HCT116 (cell line): Measurements from ENCODE around the gene NBPF4. TPM values are rescaled to one million over a fixed set of nuclear protein-coding genes. Genes with fewer than 3 reads are reported as not detected.
"Not testable (repeated sequence)": the region's sequence is repeated elsewhere in the genome, so short reads cannot be mapped to it uniquely, and the experiment has no call there.

ENCODE experiments used
- ATAC-seq: fragments of 200-7000 bp; cut with Tn5 transposase; 2 replicates; pipeline ENCODE4 v1.9.1; 2020; ENCODE audit warnings: mild to moderate bottlenecking, moderate library complexity
- BruUV-seq: library from RNA; stranded (reverse); fragments of 400-500 nt; replicated peaks from 2 replicates; lab custom pipeline; 2021; lab: Mats Ljungman, UMichigan
- CTCF ChIA-PET: fragments of 300-600 bp; sonication (Branson Sonifier 250); formaldehyde crosslinking; loops from one replicate; lab custom pipeline; 2021; ENCODE audit warnings: antibody characterized with exemption; lab: Charles Lee
- POLR2A ChIA-PET: fragments of 300-600, 350-600 bp; sonication (Branson Sonifier 250); formaldehyde crosslinking; loops from one replicate; lab custom pipeline; 2021; ENCODE audit warnings: antibody characterized with exemption; lab: Charles Lee
- RAD21 ChIA-PET, 2 experiments: fragments of 300-600 bp; sonication (Branson Sonifier 250); formaldehyde crosslinking; loops; one replicate each; lab custom pipeline; 2023; ENCODE audit warnings: low total read pairs in 2 of 2; ENCODE audit not compliant: uncharacterized antibody in 2 of 2, unreplicated experiment in 2 of 2, low non-redundant PET in 1 of 2; lab: Charles Lee
- DNase-seq: peaks from one replicate; pipeline ENCODE4 v3.0.0-alpha.2; 2010; ENCODE audit warnings: low read depth, low spot score
- H2AFZ ChIP-seq: fragments of 200-600 bp; shearing (Covaris generic), sonication (generic); 2 replicates; pipeline ENCODE4 v1.6.1; 2017; ENCODE audit warnings: low read depth, mixed run types, mixed read lengths, antibody characterized with exemption, low read length; ENCODE audit not compliant: poor library complexity, severe bottlenecking
- H3K27ac ChIP-seq: 2 replicates; pipeline ENCODE4 v1.5.1; 2012; ENCODE audit warnings: low read depth, low read length
- H3K27me3 ChIP-seq: fragments of 200-600 bp; sonication (generic); 2 replicates; pipeline ENCODE4 v1.6.1; 2016; ENCODE audit warnings: mixed run types, low read length, mixed read lengths; ENCODE audit not compliant: insufficient read depth
- H3K36me3 ChIP-seq, 2 experiments: fragments of 200-500 bp in 1 of 2; fragments of 200-600 bp in 1 of 2; sonication (Bioruptor generic) in 1 of 2; sonication (generic) in 1 of 2; 2 replicates each; pipeline versions ENCODE4 v1.5.1 to v1.6.1; 2014 to 2016; ENCODE audit warnings: low read length in 2 of 2, inconsistent platforms in 1 of 2, mixed read lengths in 1 of 2, mixed run types in 1 of 2; ENCODE audit not compliant: insufficient read depth in 2 of 2, control insufficient read depth in 1 of 2
- H3K4me1 ChIP-seq, 2 experiments: fragments of 200-600 bp in 1 of 2; sonication (generic) in 1 of 2; 2 replicates each; pipeline versions ENCODE4 v1.5.1 to v1.6.1; 2012 to 2017; ENCODE audit warnings: low read length in 2 of 2, inconsistent platforms in 1 of 2, mild to moderate bottlenecking in 1 of 2, mixed read lengths in 1 of 2, mixed run types in 1 of 2, moderate library complexity in 1 of 2; ENCODE audit not compliant: insufficient read depth in 2 of 2, control insufficient read depth in 1 of 2
- H3K4me2 ChIP-seq: fragments of 200-600 bp; sonication (generic); 2 replicates; pipeline ENCODE4 v1.6.1; 2017; ENCODE audit warnings: mixed run types, low read length, mixed read lengths
- H3K4me3 ChIP-seq, 2 experiments: fragments of 200-600 bp in 1 of 2; sonication (generic) in 1 of 2; replicated peaks in 1 of 2; 2 replicates each; pipeline ENCODE4 v1.5.1; 2011 to 2016; ENCODE audit warnings: low read length in 2 of 2, control low read depth in 1 of 2, low read depth in 1 of 2, mild to moderate bottlenecking in 1 of 2, mixed read lengths in 1 of 2, mixed run types in 1 of 2
- H3K79me2 ChIP-seq: fragments of 200-600 bp; sonication (generic); 2 replicates; pipeline ENCODE4 v1.6.1; 2017; ENCODE audit warnings: mild to moderate bottlenecking, mixed run types, low read length, moderate library complexity, mixed read lengths; ENCODE audit not compliant: insufficient read depth
- H3K9ac ChIP-seq: fragments of 200-600 bp; sonication (generic); 2 replicates; pipeline ENCODE4 v1.6.1; 2016; ENCODE audit warnings: low read length, mixed read lengths
- H3K9me2 ChIP-seq: fragments of 200-600 bp; sonication (generic), shearing (Covaris generic); 2 replicates; pipeline ENCODE4 v1.6.1; 2017; ENCODE audit warnings: mixed run types, mild to moderate bottlenecking, moderate library complexity; ENCODE audit not compliant: insufficient read depth
- H3K9me3 ChIP-seq, 2 experiments: fragments of 200-500 bp in 1 of 2; fragments of 200-600 bp in 1 of 2; sonication (Bioruptor generic) in 1 of 2; sonication (generic) in 1 of 2; 2 replicates each; pipeline ENCODE4 v1.6.1; 2014 to 2017; ENCODE audit warnings: low read length in 2 of 2, mixed read lengths in 2 of 2, inconsistent platforms in 1 of 2, low read depth in 1 of 2, mild to moderate bottlenecking in 1 of 2, mixed run types in 1 of 2, moderate library complexity in 1 of 2; ENCODE audit not compliant: control insufficient read depth in 1 of 2, insufficient read depth in 1 of 2
- H4K20me1 ChIP-seq: fragments of 200-600 bp; sonication (generic), shearing (Covaris generic); 2 replicates; pipeline ENCODE4 v1.6.1; 2017; ENCODE audit warnings: mixed run types, mild to moderate bottlenecking, moderate library complexity; ENCODE audit not compliant: insufficient read depth
- intact Hi-C: fragments of 100-400 bp; cut with micrococcal nuclease; formaldehyde crosslinking; loops from 2 replicates; pipeline ENCODE4 v1.10.0; 2022
- total RNA-seq: library from RNA; stranded (reverse); gene quantifications from one replicate; pipeline ENCODE4 v1.2.1, GENCODE V29; 2021; ENCODE audit not compliant: unreplicated experiment

NBPF4 gene
- total RNA-seq, 1 experiment from 2014 or later = not detected

DNA sequence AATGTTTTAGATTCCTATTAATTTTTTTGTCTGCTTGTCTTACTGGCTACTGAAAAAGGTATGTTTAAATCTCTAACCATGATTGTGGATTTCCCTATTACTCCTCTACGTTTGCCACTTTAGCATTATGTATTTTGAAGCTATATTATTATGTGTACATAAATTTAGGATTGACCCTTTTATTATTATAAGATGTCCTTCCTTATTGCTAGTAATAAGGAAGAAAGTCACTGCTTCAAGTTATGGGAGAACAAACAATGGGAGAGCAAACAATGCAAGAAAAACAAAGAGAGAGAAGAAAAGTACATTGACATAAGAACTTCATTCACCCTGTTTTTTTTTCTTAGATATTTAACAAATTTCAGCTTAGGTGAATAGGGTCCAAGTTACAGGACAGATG is 23.2 kb upstream of the NBPF4 start:
- H3K4me1 ChIP-seq, H3K79me2 ChIP-seq, H3K4me3 ChIP-seq, H3K36me3 ChIP-seq, BruUV-seq, H3K27me3 ChIP-seq, H3K27ac ChIP-seq, H3K9me3 ChIP-seq, H3K9ac ChIP-seq, H3K9me2 ChIP-seq, H3K4me2 ChIP-seq, DNase-seq, RAD21 ChIA-PET, H4K20me1 ChIP-seq, H2AFZ ChIP-seq, CTCF ChIA-PET, POLR2A ChIA-PET, intact Hi-C loops, ATAC-seq: not testable (repeated sequence)

DNA sequence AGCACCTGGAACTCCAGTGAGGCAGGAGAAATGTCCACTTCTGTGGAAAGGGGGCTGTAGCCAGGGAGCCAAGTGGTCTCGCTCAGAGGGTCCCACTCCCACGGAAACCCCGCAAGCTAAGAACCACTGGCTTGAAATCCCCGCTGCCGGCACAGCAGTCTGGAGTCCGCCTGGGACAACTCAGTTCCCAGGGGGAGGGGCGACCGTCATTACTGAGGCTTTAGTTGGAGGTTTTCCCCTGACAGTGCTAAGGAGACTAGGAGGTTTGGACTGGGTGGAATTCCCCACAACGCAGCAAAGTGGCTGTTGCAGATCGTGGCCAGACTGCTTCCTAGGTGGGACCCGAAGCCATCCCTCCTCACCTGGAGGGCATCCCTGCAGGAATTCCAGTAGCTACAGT is 18.1 kb upstream of the NBPF4 start:
- H3K36me3 ChIP-seq, RAD21 ChIA-PET, H3K9me2 ChIP-seq, H3K4me3 ChIP-seq, CTCF ChIA-PET, DNase-seq, BruUV-seq, POLR2A ChIA-PET, H4K20me1 ChIP-seq, H3K4me2 ChIP-seq, H3K9me3 ChIP-seq, H3K27ac ChIP-seq, H3K9ac ChIP-seq, H2AFZ ChIP-seq, ATAC-seq, H3K4me1 ChIP-seq, H3K27me3 ChIP-seq, H3K79me2 ChIP-seq, intact Hi-C loops: not testable (repeated sequence)

DNA sequence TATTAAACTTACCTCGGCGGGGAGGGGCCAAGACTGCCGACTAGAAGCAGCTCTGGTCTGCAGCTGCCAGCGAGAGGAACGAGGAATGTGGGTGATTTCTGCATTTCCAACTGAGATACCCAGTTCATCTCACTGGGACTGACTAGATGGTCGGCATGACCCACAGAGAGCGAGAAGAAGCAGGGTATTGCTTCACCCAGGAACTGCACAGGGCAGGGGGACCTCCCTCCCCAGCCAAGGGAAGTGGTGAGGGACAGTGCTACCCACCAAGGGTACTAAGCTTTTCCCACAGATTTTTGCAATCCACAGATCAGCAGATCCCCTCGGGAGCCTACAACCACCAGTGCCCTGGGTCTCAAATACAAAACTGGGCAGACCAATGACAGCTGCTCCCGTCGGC is 17.6 kb upstream of the NBPF4 start:
- H3K9me2 ChIP-seq, H3K79me2 ChIP-seq, H2AFZ ChIP-seq, RAD21 ChIA-PET, CTCF ChIA-PET, BruUV-seq, intact Hi-C loops, POLR2A ChIA-PET, H3K27ac ChIP-seq, H3K4me2 ChIP-seq, H3K9ac ChIP-seq, H3K36me3 ChIP-seq, H3K27me3 ChIP-seq, H3K4me1 ChIP-seq, H3K4me3 ChIP-seq, ATAC-seq, DNase-seq, H4K20me1 ChIP-seq, H3K9me3 ChIP-seq: not testable (repeated sequence)

DNA sequence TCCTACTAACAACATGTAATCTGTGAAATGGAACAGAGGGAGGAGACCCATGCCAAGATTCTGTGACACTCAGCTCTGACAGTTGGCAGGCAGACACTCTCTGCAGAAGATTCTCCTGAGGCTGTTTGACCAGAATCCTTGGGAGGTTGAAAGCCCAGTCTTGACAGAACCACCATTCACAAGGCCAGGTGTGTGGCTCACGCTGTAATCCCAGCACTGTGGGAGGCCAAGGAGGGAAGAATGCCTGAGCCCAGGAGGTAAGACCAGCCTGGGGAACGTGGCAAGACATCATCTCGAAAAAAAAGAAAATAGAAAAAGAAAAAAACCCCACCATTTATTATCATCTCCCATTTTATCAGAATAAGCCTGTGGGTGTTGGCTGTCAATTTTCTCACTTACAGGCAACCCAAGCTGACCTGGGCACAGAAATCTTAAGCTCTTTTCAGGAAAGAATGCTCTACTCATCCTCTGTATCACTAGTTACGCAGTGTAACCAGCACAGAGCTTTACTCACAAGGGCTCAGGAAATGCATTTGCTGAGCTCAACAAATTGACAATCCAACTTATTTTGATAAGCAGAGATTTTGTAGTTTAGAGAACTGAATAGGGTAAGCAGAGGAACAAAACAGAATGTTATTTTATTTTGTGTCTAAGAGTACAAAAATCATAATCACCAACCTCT is 16.8 kb upstream of the NBPF4 start:
- H3K4me3 ChIP-seq, H3K27me3 ChIP-seq, H4K20me1 ChIP-seq, H3K9me3 ChIP-seq, DNase-seq, H3K4me2 ChIP-seq, ATAC-seq, H2AFZ ChIP-seq, H3K27ac ChIP-seq, BruUV-seq, H3K4me1 ChIP-seq, CTCF ChIA-PET, H3K9ac ChIP-seq, POLR2A ChIA-PET, RAD21 ChIA-PET, H3K79me2 ChIP-seq, H3K36me3 ChIP-seq, H3K9me2 ChIP-seq, intact Hi-C loops: not testable (repeated sequence)
